K562 (cell line): Measurements from ENCODE around the gene KLHL29. TPM values are rescaled to one million over a fixed set of nuclear protein-coding genes. Genes with fewer than 3 reads are reported as not detected.

Source experiments
- ATAC-seq: fragments of 200-7000 bp; cut with Tn5 transposase; 3 replicates; pipeline ENCODE4 v1.9.1; 2020; ENCODE audit warnings: moderate library complexity
- BruUV-seq: library from RNA; stranded (reverse); fragments of 400-500 nt; replicated peaks from 2 replicates; lab custom pipeline; 2021; lab: Mats Ljungman, UMichigan
- CTCF ChIA-PET: fragments of 300-600 bp; formaldehyde crosslinking; extraction: SDS; loops from one replicate; lab custom pipeline; 2021; ENCODE audit warnings: low intra/inter-chr PET ratio; lab: Yijun Ruan, JAX
- POLR2A ChIA-PET: fragments of 300-600, 350-650 bp; sonication (Branson Sonifier 250); formaldehyde crosslinking; extraction: SDS; loops from one replicate; lab custom pipeline; 2021; ENCODE audit warnings: antibody characterized with exemption, inconsistent platforms; lab: Yijun Ruan, JAX
- DNase-seq, 4 experiments: peaks; one replicate each; pipeline versions ENCODE4 v3.0.0 to v3.0.0-alpha.2; 2011 to 2018; ENCODE audit warnings: low spot score in 3 of 4, mixed read lengths in 3 of 4; ENCODE audit errors: extremely low read depth in 1 of 4
- FAIRE-seq: peaks from 2 replicates; lab custom pipeline; 2011; peaks lifted over from hg19 to GRCh38; lab: Jason Lieb, UNC
- H2AFZ ChIP-seq: 2 replicates; pipeline ENCODE4 v1.6.0; 2011; ENCODE audit warnings: low read depth, low read length, control low read depth, inconsistent platforms
- H3K27ac ChIP-seq: fragments of 200-600 bp; 3 replicates; pipeline ENCODE4 v1.8.0; 2011; ENCODE audit warnings: low read depth, mild to moderate bottlenecking, control low read depth, inconsistent platforms, low read length, moderate library complexity, mixed read lengths; ENCODE audit errors: extremely low read depth
- H3K27me3 ChIP-seq, 2 experiments: fragments of 300-600 bp in 1 of 2; 2 replicates in 1 of 2; 3 replicates in 1 of 2; pipeline versions ENCODE4 v1.6.0 to v1.8.0; 2011; ENCODE audit warnings: inconsistent platforms in 2 of 2, low read length in 2 of 2, mild to moderate bottlenecking in 1 of 2, mixed read lengths in 1 of 2, moderate library complexity in 1 of 2; ENCODE audit not compliant: control insufficient read depth in 2 of 2, insufficient read depth in 2 of 2
- H3K36me3 ChIP-seq: fragments of 300-600 bp; 3 replicates; pipeline ENCODE4 v1.8.0; 2011; ENCODE audit warnings: mild to moderate bottlenecking, low read length, inconsistent platforms; ENCODE audit not compliant: control insufficient read depth, insufficient read depth
- H3K4me1 ChIP-seq, 2 experiments: fragments of 200-600 bp in 1 of 2; replicated peaks in 1 of 2; 2 replicates in 1 of 2; 3 replicates in 1 of 2; pipeline versions ENCODE4 v1.5.1 to v1.8.0; 2011; ENCODE audit warnings: inconsistent platforms in 2 of 2, low read length in 2 of 2, mild to moderate bottlenecking in 1 of 2, mixed read lengths in 1 of 2, moderate library complexity in 1 of 2; ENCODE audit not compliant: control insufficient read depth in 2 of 2, insufficient read depth in 2 of 2
- H3K4me2 ChIP-seq: 2 replicates; pipeline ENCODE4 v1.6.1; 2011; ENCODE audit warnings: low read length, control low read depth, inconsistent platforms, mixed read lengths; ENCODE audit not compliant: insufficient read depth
- H3K4me3 ChIP-seq: fragments of 200-600 bp; sonication (generic), shearing (Covaris generic); 2 replicates; pipeline ENCODE4 v1.5.1; 2016; ENCODE audit warnings: control low read depth, inconsistent platforms
- H3K79me2 ChIP-seq: fragments of 200-600 bp; 3 replicates; pipeline ENCODE4 v1.8.0; 2011; ENCODE audit warnings: low read length, inconsistent platforms; ENCODE audit not compliant: control insufficient read depth, insufficient read depth
- H3K9ac ChIP-seq, 2 experiments: 2 replicates each; pipeline versions ENCODE4 v1.6.0 to v1.6.1; 2011; ENCODE audit warnings: low read depth in 2 of 2, low read length in 2 of 2, control low read depth in 1 of 2, inconsistent platforms in 1 of 2, mild to moderate bottlenecking in 1 of 2, mixed read lengths in 1 of 2; ENCODE audit not compliant: insufficient read depth in 1 of 2
- H3K9me1 ChIP-seq: one replicate; pipeline ENCODE4 v1.6.0; 2011; ENCODE audit warnings: inconsistent platforms, mild to moderate bottlenecking, low read length, moderate library complexity; ENCODE audit not compliant: control insufficient read depth, insufficient read depth
- H3K9me3 ChIP-seq: replicated peaks from 2 replicates; pipeline ENCODE4 v1.5.1; 2011; ENCODE audit warnings: low read depth, low read length, inconsistent platforms; ENCODE audit not compliant: control insufficient read depth, insufficient read depth
- H4K20me1 ChIP-seq: replicated peaks from 2 replicates; pipeline ENCODE4 v1.6.1; 2011; ENCODE audit warnings: low read length, inconsistent platforms, mixed read lengths; ENCODE audit not compliant: control insufficient read depth, insufficient read depth
- CBX2 ChIP-seq: fragments of 200-600 bp; sonication (generic); IDR thresholded peaks from one replicate; pipeline ENCODE4 v1.6.1; 2012; ENCODE audit warnings: mild to moderate bottlenecking, low read length, inconsistent platforms; ENCODE audit not compliant: insufficient read depth, poor library complexity, severe bottlenecking
- DNMT1 ChIP-seq: fragments of 450-650 bp; IDR thresholded peaks from 2 replicates; pipeline ENCODE4 v1.6.1; 2016; ENCODE audit warnings: antibody characterized with exemption, mild to moderate bottlenecking
- KLF10 ChIP-seq: fragments of 250-450 bp; sonication (Bioruptor Pico); IDR thresholded peaks from 2 replicates; pipeline ENCODE4 v1.6.1; 2021; ENCODE audit warnings: matching md5 sums
- MGA ChIP-seq: fragments of 450-650 bp; IDR thresholded peaks from 2 replicates; pipeline ENCODE4 v1.6.1; 2016; ENCODE audit warnings: mild to moderate bottlenecking, moderate library complexity
- NR4A1 ChIP-seq, 2 experiments: fragments of 250-450 bp in 1 of 2; fragments of 450-650 bp in 1 of 2; sonication (Bioruptor Pico) in 1 of 2; IDR thresholded peaks; 2 replicates each; pipeline versions ENCODE4 v1.4.0 to v1.6.1; 2016 to 2020; ENCODE audit warnings: mild to moderate bottlenecking in 2 of 2, missing compliant biosample characterization in 1 of 2, missing genetic modification characterization in 1 of 2, moderate library complexity in 1 of 2
- PCBP1 ChIP-seq: fragments of 200-400 bp; formaldehyde crosslinking; IDR thresholded peaks from 2 replicates; pipeline ENCODE4 v1.6.1; 2018; ENCODE audit warnings: mild to moderate bottlenecking, low read depth, low read length; ENCODE audit not compliant: poor library complexity, severe bottlenecking
- RBM14 ChIP-seq: fragments of 200-400 bp; formaldehyde crosslinking; IDR thresholded peaks from 2 replicates; pipeline ENCODE4 v1.6.1; 2018; ENCODE audit warnings: low read depth, mild to moderate bottlenecking, low read length, moderate library complexity, borderline replicate concordance; ENCODE audit not compliant: insufficient read depth
- SAFB2 ChIP-seq: fragments of 200-400 bp; formaldehyde crosslinking; IDR thresholded peaks from 2 replicates; pipeline ENCODE4 v1.6.1; 2018; ENCODE audit warnings: borderline replicate concordance, low read length, low read depth, moderate library complexity; ENCODE audit not compliant: severe bottlenecking
- ZNF668 ChIP-seq: fragments of 250-450 bp; sonication (Bioruptor Pico); IDR thresholded peaks from 2 replicates; pipeline ENCODE4 v1.8.0; 2022; ENCODE audit warnings: mild to moderate bottlenecking, inconsistent platforms
- WGBS: fragments of 100-300 bp; shearing (Covaris generic); methylation state at CpG from one replicate; pipeline ENCODE4 v1.1.6; 2016; ENCODE audit warnings: low coverage, mixed read lengths; ENCODE audit not compliant: insufficient coverage; ENCODE audit errors: missing lambda C conversion rate; 5-methylcytosine and 5-hydroxymethylcytosine counted together
- in situ Hi-C: fragments of 300-500 bp; cut with MboI; formaldehyde crosslinking; loops from 4 replicates; pipeline ENCODE4 v1.15.0; 2018; ENCODE audit warnings: inconsistent platforms, mixed read lengths
- intact Hi-C: fragments of 100-400 bp; cut with micrococcal nuclease; formaldehyde crosslinking; loops from 2 replicates; pipeline ENCODE4 v1.14.2; 2022
- polyA plus RNA-seq, 8 experiments: library from polyadenylated mRNA; depleted of rRNA in 4 of 8; stranded (reverse) in 5 of 8; unstranded in 3 of 8; fragments of >200 nt; fragmentation: Nextera tagmentation in 2 of 8; fragmentation: Illumina TruSeq in 1 of 8; extraction: Ambion mirVana in 2 of 8; extraction: Trizol in 1 of 8; gene quantifications; 2 replicates each; pipeline versions ENCODE4 v1.2.1 to v1.2.3, GENCODE V29; 2011 to 2014; ENCODE audit warnings: inconsistent platforms in 1 of 8, missing spikeins in 1 of 8
- total RNA-seq, 7 experiments: library from RNA; depleted of rRNA in 6 of 7; stranded (reverse); fragments of >200 nt in 6 of 7; fragmentation: Illumina TruSeq in 2 of 7; extraction: Trizol in 2 of 7; gene quantifications; 2 replicates each; pipeline versions ENCODE4 v1.2.1 to v1.2.3, GENCODE V29; 2011 to 2021; ENCODE audit warnings: low replicate concordance in 1 of 7

The KLHL29 gene
- total and polyA plus RNA-seq, 9 of the 15 experiments (the other 6 are each of a cell fraction or from before 2014, with no cell fraction given) = 0.03 to 0.31 (median 0.08) TPM; not detected in 1

- FAIRE-seq = peak; percentile 42
- peaks cover 38 to 89% of the 10 kb centered on the region in 2 experiments for H3K27me3 ChIP-seq
- BruUV-seq = no TSS peak
- peak; percentile 50 for ATAC-seq
- H3K4me1 ChIP-seq = no peaks in the 10 kb centered on the region
- no peak overlapping the region for H3K4me2 ChIP-seq
- 5% methylated on average over 10 of the region's 10 CpGs for WGBS
- intact Hi-C loops = no loop called here
- no peaks in the 10 kb centered on the region for H3K79me2 ChIP-seq
- H3K9me3 ChIP-seq = no peaks in the 10 kb centered on the region
- H3K9me1 ChIP-seq = no peaks in the 10 kb centered on the region
- DNase-seq = no peak
- H3K27ac ChIP-seq = no peak overlapping the region; the same call in 2 of the 3 replicates
- peaks cover 8% of the 10 kb centered on the region; the same call in 1 of the 2 replicates for H4K20me1 ChIP-seq
- ChIA-PET CTCF (no interaction called here), POLR2A (no interaction called here)
- no peak overlapping the region for H3K4me3 ChIP-seq
- in situ Hi-C loops = no loop called here
- no peaks in the 10 kb centered on the region for H3K36me3 ChIP-seq
- no peak overlapping the region for H2AFZ ChIP-seq
- no peak overlapping the region; a peak in 1 of 4 replicates for H3K9ac ChIP-seq
- TF ChIP-seq ZNF668 (CRISPR knock-in tag) = no peak
- no peak for TF ChIP-seq KLF10
- TF ChIP-seq RBM14 = no peak
- no peak for TF ChIP-seq SAFB2
- no peak for TF ChIP-seq DNMT1
- no peak for TF ChIP-seq CBX2
- TF ChIP-seq NR4A1 (CRISPR knock-in tag; IDR thresholded peaks at IDR 0.05) = no peak
- TF ChIP-seq NR4A1 (tag; IDR thresholded peaks at IDR 0.05) = no peak
- TF ChIP-seq MGA = 0 out of 2 replicates have a peak, but pooled peaks have one; percentile 22
- no peak for TF ChIP-seq PCBP1
These were observed 266.5 kb downstream of the KLHL29 start for GRCh38 chr2:23651187-23652080.
